Forelimb muscle (tissue), 1 donor: Measurements from ENCODE around the gene TRABD2B. TPM values are rescaled to one million over a fixed set of nuclear protein-coding genes. Genes with fewer than 3 reads are reported as not detected.

Experiments
- DNase-seq: peaks from one replicate; pipeline ENCODE4 v3.0.0-alpha.2; 2013; ENCODE audit warnings: low read depth
- polyA plus RNA-seq: library from polyadenylated mRNA; unstranded; fragments of 120-200 nt; gene quantifications from one replicate; pipeline ENCODE4 v1.2.1, GENCODE V29; 2013; ENCODE audit not compliant: insufficient read length

TRABD2B gene
- polyA plus RNA-seq, 1 donor: 3.8 TPM

DNA sequence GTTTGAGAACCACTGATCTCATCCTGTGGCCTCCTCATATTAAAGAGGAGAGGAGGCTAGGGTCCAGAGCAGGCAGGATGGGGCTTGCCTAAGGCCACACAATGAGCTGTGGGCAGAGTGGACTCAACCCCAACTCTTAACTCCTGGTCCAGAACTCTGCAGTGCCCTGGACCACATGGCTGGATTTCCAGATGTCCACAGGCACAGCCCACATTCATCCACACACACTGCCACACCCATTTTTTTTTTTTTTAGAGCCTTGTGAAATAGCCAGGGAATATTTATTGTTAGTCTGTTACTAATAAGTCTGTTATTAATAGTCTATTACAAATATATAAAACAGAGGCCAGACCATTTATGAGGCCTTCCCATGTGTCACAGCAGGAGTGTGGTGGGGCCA lies 192.2 kb downstream of the TRABD2B start:
- no peak for DNase-seq

DNA sequence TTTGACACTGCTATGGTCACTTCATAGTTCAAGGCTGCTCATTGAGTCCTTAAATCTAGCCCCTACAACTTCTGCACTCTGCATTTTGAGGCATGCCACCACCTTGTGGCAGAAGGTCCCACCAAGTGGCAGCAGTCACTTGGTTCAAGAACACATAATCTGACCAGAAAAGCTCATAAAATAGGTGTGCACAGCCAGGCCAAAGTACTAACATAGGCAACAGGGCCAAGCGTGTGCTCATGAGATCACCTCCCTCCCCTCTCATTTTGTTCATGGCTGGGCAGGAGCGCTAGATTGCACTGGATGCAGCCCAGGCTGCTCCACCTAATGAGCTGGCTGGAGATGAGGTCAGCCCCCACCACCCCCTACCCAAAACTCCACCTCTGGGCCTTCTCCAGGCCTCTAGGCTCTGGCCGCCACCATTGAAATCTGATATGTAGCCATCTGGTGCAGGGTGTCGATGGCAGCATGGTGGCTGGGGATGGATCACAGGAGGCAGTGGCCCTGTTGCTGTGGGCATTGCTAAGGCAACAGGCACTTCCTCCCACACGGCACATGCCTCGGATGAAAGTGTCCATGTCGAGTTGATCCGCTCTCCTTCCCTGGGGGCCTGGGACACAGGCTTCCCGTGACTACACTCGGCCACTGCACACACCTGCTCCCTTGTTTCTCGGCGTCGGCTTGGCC lies 193.2 kb downstream of the TRABD2B start:
- DNase-seq: no peak

DNA sequence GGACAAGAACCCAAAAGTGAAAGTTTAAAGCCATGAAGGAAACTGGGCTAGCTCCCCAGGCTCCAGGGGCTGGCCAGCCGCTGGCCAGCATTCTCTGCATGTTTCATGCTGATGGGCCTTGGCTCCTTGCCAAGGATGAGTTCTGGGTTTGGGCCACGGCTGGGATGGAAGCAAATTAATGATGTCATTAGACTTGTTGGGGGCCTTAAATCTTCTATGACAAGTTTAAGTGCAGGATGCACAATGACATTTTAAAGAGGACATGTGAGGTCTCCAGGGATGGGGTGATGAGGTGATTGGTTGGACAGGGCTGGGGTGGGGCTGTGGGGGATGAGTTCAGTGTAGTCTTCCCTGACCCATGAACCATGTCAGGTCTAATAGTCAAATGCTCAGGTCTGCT lies 199.6 kb downstream of the TRABD2B start:
- no peak for DNase-seq

DNA sequence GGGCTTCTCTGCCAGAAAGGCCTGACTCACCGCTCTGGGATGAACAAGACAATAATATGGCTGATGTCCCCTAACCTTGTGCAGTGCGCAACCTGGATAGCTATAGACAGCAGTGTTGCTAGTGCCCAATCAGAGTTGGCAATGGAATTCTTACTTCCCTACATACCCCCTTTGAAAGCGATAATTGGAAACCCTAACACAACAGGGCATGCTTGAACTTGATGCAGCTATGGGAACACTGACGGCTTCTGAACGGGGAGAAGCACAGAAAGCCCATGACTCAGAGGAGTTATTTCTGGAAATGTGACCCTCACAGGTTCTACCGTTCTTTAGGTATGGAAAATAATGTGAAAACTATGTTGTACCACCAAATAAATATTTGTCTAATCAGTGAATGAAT lies 200.6 kb downstream of the TRABD2B start:
- no peak for DNase-seq

DNA sequence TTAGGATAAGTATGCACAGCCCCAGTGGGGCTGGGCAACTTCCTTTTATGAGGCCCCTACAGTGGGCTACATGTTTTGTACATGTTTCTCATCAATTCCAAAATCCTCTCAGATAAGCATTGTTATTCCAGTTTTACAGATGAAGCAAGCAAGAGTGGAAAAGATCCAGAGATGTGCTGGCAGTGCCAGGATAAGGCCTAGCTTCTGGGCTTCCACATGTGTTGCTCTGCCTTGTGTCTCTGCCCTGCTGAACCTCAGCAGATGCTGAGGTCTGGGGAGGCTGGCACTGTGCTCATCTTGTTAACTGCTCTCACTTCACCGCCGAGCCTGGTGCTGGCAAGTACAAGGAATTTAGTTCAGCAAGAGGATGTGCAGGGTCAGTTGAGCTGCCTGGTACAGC lies 202.1 kb downstream of the TRABD2B start:
- DNase-seq: no peak

DNA sequence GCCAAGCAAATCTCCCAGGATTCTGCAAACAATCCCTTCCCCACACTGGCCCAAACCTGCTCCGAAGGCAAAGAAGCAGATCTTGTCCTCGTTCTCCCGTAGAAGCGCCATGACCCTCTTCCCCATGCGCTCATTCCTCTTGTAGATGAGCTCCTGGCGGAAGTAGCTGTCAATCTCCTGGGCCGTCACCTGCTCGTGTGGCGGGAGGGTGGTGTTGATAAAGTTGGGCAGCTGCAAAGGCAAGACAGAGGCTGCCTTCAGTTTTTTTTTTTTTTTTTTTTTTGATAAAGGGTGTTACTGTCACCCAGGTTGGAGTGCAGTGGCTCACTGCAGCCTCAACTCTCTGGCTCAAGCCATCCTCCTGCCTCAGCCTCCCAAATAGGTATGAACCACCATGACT lies 202.7 kb downstream of the TRABD2B start:
- no peak for DNase-seq

DNA sequence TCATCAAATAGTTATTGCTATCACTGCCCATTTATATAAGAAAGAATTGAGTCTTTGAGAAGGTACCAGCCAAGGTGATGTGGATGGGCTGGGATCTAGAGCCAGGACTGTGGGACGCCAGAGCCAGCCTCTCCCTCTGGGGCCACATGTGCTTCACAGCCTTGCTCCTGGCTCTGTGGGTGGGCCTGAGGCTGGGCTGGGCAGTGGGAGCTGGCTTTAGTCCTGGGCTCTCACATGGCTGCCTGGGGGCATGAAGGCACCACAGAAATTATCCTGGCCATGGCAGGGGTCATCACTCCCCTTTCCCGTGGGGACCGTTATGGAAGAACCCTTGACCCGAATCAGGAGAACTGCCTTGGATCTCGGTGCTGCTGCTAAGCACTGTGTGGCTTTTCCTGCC lies 203.1 kb downstream of the TRABD2B start:
- no peak for DNase-seq

DNA sequence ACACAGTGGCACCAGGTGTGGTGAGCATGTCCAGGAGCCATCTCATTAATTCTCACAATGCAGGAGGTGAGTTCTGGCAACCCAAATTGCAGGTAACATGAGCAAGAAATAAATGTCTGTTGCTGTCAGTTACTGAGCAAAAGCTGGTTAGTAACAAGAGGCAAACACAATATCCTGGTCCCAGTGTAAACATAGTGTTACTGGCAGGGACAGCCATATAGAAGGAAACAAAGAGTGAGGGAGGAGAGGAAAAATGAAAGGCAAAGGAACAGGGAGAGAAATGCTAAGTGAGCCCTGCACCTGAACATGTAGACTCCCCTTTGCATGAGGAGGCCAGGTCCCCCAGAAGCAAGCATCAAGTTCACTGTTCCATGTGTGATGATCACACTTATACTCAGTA lies 203.6 kb downstream of the TRABD2B start:
- DNase-seq: no peak

DNA sequence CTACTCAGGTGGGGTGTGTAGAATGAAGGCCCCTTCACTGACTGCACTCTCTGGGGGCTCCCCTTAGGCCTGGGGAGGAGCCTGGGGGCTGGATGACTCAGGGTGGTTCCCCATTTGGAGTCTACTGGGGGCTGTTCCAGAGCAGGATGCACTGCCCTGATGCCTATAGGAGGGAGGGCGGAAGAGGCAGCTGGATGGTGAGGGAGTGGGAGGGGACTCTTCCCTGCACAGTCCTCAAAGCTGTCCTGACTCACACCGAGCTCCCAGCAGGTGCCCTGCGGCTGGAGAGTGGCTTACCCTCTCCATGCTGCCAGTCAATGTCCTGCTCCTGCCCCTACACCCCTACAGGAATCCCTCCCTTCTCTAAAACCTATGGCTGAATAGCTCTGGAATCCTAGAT lies 204.4 kb downstream of the TRABD2B start:
- DNase-seq: no peak

DNA sequence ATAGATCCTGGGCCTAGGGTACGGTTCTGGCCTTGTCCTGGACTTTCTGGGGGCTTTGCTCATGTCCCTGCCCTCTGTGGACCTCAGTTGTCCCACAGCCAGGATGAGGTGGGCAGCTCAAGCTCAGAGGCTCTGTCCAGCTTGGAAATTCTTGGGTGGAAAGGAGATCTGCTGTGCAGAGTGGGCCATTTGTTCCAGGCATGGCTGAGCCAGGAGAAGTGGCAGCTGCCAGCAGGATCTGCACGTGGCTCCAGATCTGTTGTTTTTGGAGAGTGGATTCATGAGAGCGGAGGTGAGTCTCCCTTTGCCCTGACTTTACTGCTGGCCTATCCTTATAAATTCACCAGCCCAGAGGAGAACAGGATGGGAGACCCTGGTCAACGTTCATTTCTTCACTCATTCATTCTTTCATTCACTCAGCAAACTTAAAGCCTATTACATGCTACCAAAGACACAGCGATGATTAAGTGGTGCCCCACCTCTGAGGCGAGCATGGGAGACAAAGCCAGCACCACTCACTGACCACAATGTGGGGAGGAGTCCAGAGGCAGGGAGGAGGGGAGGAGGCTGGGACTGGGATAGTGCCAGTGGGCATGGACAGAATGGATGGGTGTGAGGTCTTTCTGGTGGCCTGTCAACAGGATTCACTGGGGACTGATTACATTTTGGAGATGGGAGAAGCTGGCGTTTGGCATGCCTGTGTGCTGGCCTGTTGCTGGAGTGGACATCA lies 205.1 kb downstream of the TRABD2B start:
- no peak for DNase-seq

DNA sequence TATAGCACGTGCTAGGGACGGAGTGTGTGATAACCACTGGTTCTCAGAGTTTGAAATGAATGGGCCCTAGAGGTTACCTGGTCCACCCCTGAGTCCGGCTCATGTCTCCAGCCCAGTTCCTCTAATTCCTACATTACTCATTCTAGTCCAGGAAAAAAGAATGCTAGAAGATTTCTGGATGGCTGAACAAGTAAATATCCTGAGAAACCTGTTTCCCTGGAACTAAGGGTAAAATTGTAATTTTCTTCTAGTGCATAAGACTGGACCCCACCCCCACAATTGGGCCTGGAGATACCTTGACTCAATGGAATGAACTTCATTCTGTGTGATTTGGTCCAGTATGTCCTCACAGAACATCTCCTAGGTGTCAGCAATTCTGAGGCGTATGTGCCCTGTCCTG lies 208.4 kb downstream of the TRABD2B start:
- DNase-seq: no peak

DNA sequence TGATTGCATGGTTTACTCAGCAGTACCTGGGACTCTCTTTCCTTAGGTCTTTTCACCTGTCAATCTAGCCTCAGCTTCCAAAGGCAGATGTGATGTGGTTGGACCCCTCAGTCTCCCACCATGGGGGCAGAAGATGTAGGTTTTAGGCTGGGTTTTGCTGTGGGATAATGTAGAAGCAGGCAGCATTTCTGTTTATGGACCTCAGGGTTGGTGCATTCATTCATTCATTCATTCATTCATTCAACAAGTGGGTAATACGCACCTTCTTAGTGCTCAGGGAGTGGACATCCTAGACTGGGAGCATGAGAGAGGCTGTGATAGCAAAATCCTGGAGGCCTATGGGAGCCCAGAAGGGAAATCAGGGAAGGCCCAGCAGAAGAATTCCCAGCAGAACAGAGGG lies 209.6 kb downstream of the TRABD2B start:
- no peak for DNase-seq

DNA sequence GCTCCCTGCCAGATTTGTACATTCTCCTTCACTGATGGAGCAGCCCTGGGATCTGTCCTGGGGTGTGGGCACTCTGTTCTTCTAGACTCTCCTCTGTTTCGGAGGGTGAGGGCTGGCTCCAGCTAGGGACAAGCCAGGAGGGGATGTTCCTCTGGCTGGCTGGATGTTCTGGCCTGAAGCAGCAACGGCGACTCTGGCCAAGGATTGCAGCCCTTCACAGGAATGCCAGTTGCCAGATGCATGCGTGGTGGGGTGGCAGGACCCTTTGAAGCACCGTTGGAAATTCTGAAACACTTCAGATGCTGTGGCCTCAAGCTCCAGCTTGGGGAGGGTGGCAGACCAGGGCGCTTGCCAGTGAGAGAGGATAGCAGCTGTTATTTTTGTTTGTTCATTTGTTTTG lies 210.9 kb downstream of the TRABD2B start:
- no peak for DNase-seq

DNA sequence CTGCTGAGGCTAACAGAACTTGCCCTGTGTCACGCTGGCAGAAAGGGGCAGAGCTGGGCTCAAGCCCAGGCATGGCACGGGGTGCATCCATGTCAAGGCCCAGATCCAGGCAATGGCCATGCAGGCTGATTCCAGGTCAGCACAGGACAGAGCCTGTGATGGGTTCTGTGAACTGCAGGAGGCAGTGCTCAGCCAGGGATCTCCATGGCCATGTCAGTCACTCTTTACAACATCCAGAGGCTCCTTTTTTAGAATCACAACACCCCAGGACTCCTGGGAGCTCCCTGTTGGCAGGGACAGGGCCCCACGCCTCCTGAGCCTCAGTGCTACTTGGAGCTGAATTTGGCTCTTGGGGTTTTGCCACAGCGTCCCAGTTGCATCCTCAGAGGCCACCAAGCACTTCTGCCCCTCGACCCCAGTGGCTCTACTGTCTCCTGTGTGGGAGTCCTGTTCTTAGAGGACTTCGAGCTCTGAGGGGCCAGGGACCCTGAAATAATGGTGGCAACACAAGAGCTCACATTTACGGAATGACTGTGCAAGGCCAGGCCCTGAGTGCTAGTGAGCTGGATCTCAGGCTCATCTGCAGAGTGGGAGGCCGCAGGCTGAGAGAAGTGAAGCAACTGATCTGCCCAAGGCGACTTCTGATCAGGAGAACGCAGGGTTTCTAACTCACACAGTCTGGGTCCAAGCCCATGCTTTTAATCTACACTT lies 211.5 kb downstream of the TRABD2B start:
- DNase-seq: no peak

DNA sequence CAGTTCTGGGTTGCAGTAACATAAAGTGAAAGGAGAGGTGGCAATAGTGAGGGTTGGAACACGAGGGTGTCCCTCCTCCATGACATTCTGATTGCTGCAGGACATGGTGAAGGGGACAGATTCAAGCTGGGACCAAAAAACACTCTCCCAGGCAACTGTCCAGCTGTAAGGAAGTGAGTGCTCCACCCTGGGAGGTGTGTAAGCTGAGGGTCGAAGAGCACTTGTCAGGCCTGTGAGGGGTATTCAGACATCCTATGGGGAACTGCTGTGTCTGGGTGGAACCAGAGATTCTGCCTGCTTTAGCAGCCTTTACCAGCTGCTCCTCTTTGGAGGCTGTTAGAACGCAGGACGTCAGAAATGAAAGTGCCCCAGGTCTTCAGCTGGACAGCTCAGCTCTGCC lies 212.1 kb downstream of the TRABD2B start:
- no peak for DNase-seq

DNA sequence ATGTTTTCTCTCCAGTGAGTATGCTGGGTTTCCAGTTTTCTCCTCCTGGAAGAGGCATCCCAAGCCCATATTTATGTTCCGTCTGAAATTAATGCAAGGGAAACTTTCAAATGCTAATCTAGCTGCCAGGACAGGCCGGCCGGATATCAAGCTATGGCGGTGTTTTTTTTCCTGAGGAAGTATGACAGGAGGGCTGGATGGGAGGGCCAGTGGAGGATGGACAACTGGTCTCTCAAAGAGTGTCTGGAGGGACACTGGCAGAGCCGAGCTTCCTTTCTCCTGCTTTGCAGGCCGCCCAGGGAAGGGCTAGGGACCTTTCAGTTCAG lies 212.7 kb downstream of the TRABD2B start:
- DNase-seq: no peak

DNA sequence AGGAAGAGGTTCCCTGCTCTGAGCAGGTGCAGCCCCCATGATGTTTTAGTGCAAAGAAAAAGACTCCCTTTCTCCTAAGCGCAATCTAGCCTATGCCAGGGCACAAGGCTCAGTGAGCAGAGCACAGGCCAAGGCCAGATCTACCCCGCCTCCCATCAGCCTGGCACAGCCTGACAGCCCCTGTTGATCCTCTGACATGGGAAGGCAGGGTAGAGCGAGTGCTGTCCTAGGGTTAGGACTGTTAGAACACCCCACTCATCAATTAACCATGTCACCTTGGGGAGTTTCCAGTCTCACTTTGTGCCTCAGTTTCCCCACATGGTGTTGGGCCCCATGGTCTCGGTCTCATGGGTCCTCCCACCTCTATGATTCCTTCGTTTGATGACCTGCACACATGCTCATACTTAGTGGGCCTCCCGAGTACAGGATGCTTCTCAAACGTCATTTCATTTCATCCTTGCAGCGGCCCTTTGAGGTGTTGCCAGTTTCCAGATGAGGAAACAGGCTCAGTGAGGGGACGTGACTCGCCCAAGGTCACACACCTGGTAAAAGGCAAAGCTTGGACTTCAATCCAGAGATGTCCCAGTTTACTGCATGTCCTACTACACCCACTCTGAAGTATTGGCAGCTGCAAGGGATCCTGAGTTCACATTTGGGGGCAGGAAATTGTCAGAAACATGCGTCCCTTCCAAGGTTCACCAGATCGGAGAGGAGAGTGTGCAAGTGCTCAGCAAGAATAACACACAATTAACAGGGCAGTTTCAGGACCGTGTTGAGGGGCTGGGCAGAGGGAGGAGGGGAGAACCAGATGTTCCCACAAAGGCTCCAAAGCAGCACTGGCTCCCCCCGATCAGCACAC lies 213.3 kb downstream of the TRABD2B start:
- no peak for DNase-seq

DNA sequence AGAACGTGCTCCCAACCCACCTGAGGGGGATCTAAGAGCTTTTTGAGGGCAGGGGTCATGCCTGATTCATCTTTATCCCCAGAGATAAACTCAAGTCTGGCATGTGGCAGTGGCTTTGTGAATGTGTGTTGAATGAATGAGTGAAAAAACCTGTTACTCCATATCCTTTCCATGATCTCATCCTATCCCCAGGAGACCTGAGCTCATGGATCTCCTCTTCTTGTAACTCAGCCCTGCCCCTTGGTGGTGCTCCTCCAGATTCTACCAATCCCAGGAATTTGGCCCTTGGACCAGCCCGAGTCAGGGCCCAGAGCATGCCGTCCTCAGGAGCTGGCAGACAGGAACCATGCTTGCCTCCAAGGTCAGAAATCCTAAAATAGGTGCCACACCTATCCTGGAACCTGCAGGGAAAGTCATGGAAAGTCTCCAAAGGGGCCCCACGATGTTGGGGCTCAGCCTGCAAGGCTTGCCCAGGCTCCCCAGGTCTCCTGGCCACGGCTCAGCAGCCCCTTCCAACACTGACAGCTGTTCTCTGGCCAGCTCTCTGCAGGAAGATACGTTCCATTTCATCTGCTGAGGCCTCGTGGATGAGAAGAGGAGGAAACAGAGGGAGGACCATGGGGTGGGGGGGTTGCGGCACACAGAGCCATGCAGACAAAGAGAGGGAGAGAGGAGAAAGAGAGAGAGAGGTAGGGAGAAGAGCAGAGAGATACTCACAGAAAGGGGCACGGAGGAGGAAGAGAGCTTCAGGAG lies 214.6 kb downstream of the TRABD2B start:
- peak; percentile 86 for DNase-seq

DNA sequence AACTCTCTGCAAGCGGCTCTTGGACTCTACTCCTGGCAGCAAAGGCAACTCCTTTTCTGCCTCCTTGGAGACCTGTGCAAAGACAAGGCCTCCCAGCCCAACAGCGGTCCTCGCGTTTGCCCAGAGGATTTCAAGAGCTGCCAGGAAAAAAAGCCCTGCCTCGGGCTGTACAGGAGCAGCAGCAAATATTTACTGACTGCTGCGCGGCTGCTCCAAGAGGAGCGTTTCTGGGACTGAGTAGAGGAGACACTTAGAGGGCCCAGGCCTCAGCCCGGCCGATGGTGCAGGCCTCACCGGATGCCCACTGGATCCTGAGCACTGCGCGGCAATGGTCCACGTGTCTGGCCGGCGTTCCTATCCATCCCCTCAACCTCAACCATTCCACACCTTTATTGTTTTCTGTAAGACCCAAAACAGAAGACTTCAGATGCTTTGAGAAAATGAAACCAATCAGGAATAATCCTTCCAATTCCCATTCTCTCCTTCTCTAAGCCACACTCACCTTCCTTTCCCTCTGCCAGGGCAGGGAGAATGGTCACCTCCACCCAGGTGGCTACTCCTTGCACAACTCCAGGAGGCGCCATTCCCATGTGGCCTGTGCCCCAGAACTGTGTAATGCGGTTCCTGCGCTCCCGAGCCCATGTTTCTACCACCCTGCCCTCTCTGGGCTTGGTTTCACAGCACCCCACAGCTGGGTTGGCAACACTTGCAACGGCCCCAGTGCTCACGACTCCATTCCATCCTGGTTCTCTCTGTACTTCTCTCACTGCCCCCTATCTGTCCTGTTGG lies 215.8 kb downstream of the TRABD2B start:
- no peak for DNase-seq

DNA sequence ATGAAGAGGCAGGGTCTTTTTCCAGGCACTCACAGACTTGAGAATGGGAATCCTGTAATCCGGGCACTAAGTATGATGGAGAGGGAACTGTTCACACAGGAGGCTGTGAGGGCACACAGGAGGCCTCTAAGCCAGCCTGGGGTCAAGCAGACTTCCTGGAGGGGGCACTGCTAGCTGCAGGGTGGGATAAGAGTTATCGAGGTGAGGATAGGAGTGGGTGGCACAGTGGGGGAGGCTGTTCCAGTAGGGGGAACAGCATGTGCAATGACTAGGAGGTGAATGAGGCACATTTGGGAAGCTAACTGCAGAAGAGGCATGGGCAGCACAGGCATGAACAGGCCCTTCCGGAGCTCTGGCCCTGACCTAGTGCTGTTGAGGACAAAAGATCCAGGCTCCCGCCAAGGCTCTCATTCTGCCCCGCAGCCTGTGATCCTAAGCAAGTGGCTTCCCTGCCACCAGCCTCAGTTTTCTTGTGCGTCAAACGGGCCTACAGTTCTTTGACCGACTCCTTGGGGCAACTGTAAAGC lies 216.7 kb downstream of the TRABD2B start:
- DNase-seq: no peak
